Measurements from ENCODE around the gene FGFBP3. TPM values are rescaled to one million over a fixed set of nuclear protein-coding genes. Genes with fewer than 3 reads are reported as not detected.

FGFBP3 gene, protein sequence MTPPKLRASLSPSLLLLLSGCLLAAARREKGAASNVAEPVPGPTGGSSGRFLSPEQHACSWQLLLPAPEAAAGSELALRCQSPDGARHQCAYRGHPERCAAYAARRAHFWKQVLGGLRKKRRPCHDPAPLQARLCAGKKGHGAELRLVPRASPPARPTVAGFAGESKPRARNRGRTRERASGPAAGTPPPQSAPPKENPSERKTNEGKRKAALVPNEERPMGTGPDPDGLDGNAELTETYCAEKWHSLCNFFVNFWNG
- polyA plus RNA-seq (2012; ENCODE audit: low read depth, missing spikeins): 0.23 TPM

DNA sequence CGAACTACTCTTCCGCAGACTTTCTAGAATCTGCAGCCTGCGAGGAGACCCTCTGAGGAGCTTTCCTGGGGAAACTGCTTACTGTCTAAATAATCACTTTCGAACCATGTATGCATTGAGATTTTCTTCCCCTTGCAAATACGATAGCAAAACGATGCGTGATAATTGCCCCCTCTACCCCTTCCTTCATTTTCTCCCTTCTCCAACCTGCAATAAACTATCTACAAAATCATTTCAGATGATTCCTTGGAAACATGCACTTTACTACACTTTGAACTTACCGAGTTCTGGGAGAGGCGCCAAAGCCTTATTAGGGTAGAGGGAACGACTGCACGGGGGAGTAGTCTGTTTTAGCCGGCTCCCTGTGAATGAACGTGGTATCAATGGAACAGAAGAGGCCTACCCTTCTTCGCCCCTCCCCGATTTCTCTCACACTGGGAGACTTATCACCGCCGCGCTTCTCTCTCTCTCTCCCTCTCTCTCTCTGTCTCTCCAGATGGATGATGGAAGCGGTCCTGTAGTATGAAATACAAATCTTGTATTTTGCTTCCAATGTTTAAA is at the start of gene FGFBP3:
FGFBP3 (minus strand) TSS at position 370 of the 561 bp plus-strand sequence. CDS start 517 bp downstream, outside the sequence.
- TF ChIP-seq PAX5 (IDR thresholded peaks at IDR 0.05; ENCODE audit: insufficient read depth, low read length, severe bottlenecking) (no peak), POLR2A (IDR thresholded peaks at IDR 0.05; ENCODE audit: low read depth, low read length) (no peak), POU2F2 (IDR thresholded peaks at IDR 0.05; ENCODE audit: low read depth, low read length) (no peak), POLR2AphosphoS5 (IDR thresholded peaks at IDR 0.05; ENCODE audit: low read depth, low read length) (no peak), SPI1 (IDR thresholded peaks at IDR 0.05; ENCODE audit: low read depth, low read length) (no peak), TAF1 (IDR thresholded peaks at IDR 0.05; ENCODE audit: low read depth, low read length) (no peak)
- DNase-seq (ENCODE audit: insufficient read length, low spot score) (no peak), FAIRE-seq (no peak)

DNA sequence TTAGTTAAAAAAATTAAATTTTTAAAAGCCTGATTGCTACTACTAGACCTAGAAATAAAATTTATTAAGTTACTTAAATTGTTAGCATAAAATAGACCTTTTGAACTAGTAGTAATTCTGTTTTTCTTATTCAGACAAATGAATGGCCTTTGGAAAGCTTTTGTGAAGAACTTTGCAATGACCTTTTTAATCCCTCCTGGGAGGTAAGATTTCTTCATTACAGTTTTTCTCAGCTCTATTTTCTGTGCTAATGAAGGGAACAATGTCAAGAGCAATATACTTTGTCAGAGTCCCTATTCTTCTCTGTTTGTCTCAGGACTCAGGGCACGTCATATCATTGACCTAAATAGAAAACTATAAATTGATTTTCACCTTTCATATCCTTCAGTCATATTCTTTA is 47.8 kb upstream of the FGFBP3 start:
- FAIRE-seq (no peak), DNase-seq (ENCODE audit: insufficient read length, low spot score) (no peak)
- no peak for TF ChIP-seq POLR2AphosphoS5 (IDR thresholded peaks at IDR 0.05; ENCODE audit: low read depth, low read length)
- no peak for TF ChIP-seq SPI1 (IDR thresholded peaks at IDR 0.05; ENCODE audit: low read depth, low read length)
- TF ChIP-seq PAX5 (IDR thresholded peaks at IDR 0.05; ENCODE audit: insufficient read depth, low read length, severe bottlenecking): no peak
- TF ChIP-seq POU2F2 (IDR thresholded peaks at IDR 0.05; ENCODE audit: low read depth, low read length): no peak
- no peak for TF ChIP-seq POLR2A (IDR thresholded peaks at IDR 0.05; ENCODE audit: low read depth, low read length)
- TF ChIP-seq TAF1 (IDR thresholded peaks at IDR 0.05; ENCODE audit: low read depth, low read length): no peak

DNA sequence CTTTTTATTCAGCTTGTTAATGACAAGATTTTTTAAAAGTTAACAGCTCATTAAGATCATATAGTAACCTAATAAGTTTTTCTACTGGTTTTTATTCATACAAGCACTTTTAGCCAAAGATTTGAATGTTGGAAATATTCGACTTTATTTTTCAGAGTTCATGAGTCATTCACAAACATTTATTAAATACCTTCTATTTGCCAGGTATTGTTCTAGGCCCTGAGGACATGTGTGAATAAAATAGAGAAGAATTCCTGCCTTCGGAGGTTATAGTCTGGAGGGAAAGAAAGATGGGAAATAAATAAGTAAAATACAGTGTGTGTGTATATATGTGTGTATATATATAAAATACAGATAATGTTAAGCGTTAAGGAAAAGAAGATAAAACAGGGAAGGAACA is 45.8 kb upstream of the FGFBP3 start:
- TF ChIP-seq TAF1 (IDR thresholded peaks at IDR 0.05; ENCODE audit: low read depth, low read length): no peak
- no peak for TF ChIP-seq POU2F2 (IDR thresholded peaks at IDR 0.05; ENCODE audit: low read depth, low read length)
- no peak for TF ChIP-seq POLR2A (IDR thresholded peaks at IDR 0.05; ENCODE audit: low read depth, low read length)
- no peak for TF ChIP-seq POLR2AphosphoS5 (IDR thresholded peaks at IDR 0.05; ENCODE audit: low read depth, low read length)
- TF ChIP-seq SPI1 (IDR thresholded peaks at IDR 0.05; ENCODE audit: low read depth, low read length): no peak
- no peak for TF ChIP-seq PAX5 (IDR thresholded peaks at IDR 0.05; ENCODE audit: insufficient read depth, low read length, severe bottlenecking)
- FAIRE-seq (no peak), DNase-seq (ENCODE audit: insufficient read length, low spot score) (no peak)

DNA sequence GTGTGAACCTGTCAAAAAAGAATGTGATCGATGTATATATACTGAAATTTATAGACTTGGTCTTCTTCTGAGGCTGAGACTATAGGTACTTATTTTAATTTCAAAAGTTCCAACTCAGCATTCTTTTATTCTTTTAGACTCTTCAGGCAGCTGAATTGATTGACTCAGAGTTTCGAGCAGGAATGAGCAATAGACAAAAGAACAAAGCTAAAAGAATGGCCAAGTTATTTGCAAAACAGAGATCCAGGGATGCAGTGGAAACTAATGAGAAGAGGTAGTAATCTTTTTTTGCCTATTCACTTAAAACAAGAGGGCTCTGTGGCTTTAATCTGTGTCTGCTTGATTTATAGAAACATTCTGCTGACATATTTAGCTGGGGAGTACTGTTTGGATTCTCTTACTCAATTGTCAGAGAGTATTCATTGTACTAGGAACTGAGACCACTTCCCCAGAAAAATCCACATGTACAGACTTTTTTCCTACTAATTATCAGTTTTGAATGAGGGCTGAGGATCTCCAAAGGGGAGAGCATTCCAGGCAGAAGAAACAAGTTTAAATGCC is 44.4 kb upstream of the FGFBP3 start:
- no peak for FAIRE-seq
- DNase-seq (ENCODE audit: insufficient read length, low spot score): no peak
- TF ChIP-seq PAX5 (IDR thresholded peaks at IDR 0.05; ENCODE audit: insufficient read depth, low read length, severe bottlenecking) (no peak), SPI1 (IDR thresholded peaks at IDR 0.05; ENCODE audit: low read depth, low read length) (no peak), POU2F2 (IDR thresholded peaks at IDR 0.05; ENCODE audit: low read depth, low read length) (no peak), TAF1 (IDR thresholded peaks at IDR 0.05; ENCODE audit: low read depth, low read length) (no peak), POLR2AphosphoS5 (IDR thresholded peaks at IDR 0.05; ENCODE audit: low read depth, low read length) (no peak), POLR2A (IDR thresholded peaks at IDR 0.05; ENCODE audit: low read depth, low read length) (no peak)

DNA sequence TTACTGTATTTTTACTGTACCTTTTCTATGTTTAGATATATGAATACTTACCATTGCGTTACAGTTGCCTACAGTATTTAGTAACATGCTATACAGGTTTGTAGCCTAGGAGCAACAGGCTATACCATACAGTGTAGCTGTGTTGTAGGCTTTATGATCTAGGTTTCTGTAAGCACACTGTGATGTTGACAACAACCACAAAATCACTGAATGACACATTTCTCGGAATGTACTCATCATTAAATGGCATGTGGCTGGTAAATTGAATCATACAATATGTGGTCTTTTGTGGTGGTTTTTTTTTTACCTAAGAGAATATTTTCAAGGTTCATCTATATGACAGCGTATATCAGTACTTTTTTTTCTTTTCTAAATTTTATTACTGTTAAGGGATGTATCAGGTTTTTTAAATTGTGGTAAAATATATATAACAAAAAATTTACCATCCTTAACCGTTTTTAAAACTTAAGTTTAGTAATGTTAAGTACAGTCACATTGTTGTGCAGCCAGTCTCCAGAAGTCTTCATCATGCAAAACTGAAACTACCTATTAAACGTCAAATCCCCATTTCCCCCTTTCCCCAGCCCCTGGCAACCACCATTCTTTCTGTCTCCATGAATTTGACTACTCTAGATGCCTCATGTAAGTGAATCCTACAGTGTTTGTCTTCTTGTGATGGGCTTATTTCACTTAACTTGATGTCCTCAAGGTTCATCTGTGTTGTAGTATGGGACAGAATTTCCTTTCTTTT is 35.8 kb upstream of the FGFBP3 start:
- TF ChIP-seq PAX5 (IDR thresholded peaks at IDR 0.05; ENCODE audit: insufficient read depth, low read length, severe bottlenecking) (no peak), SPI1 (IDR thresholded peaks at IDR 0.05; ENCODE audit: low read depth, low read length) (no peak), TAF1 (IDR thresholded peaks at IDR 0.05; ENCODE audit: low read depth, low read length) (no peak), POU2F2 (IDR thresholded peaks at IDR 0.05; ENCODE audit: low read depth, low read length) (no peak), POLR2AphosphoS5 (IDR thresholded peaks at IDR 0.05; ENCODE audit: low read depth, low read length) (no peak), POLR2A (IDR thresholded peaks at IDR 0.05; ENCODE audit: low read depth, low read length) (no peak)
- DNase-seq (ENCODE audit: insufficient read length, low spot score): no peak
- FAIRE-seq: peak; percentile 33

DNA sequence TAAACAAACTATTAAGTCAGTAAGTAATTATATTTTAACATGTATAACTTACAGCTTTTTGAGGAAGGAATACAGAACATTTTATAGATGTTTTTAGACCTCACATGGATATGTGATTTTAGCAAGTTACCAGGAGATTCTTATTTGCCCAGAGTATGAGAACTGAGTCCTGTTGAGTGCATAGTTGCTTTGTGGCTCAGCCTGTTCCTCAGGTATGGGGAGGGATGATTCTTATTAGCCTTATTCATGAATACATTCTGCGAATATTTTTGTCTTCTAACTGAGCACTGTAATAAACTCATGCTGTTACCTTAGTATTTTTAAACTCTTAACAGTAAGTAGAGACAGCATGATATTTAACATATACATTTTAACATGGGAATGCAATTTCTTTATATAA is 32.1 kb upstream of the FGFBP3 start:
- no peak for TF ChIP-seq PAX5 (IDR thresholded peaks at IDR 0.05; ENCODE audit: insufficient read depth, low read length, severe bottlenecking)
- TF ChIP-seq POLR2A (IDR thresholded peaks at IDR 0.05; ENCODE audit: low read depth, low read length): no peak
- TF ChIP-seq TAF1 (IDR thresholded peaks at IDR 0.05; ENCODE audit: low read depth, low read length): no peak
- FAIRE-seq (no peak), DNase-seq (ENCODE audit: insufficient read length, low spot score) (no peak)

DNA sequence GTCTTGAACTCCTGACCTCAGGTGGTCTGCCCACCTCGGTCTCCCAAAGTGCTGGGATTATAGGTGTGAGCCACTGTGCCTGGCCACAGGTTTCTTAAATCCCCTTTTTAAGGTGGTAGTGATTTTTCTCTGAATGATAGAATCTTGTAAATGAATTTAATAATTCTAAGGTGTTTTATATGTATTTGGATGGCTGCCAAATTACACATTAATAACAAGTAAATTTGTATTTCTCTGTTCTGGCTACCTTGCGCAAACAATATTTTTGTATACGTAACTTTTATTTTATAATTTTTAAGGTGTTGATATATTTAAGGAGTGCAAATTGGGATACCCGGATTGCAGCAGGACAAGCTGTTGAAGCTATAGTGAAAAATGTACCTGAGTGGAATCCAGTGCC is 30.4 kb upstream of the FGFBP3 start:
- TF ChIP-seq TAF1 (IDR thresholded peaks at IDR 0.05; ENCODE audit: low read depth, low read length) (no peak), POLR2A (IDR thresholded peaks at IDR 0.05; ENCODE audit: low read depth, low read length) (no peak), SPI1 (IDR thresholded peaks at IDR 0.05; ENCODE audit: low read depth, low read length) (no peak), PAX5 (IDR thresholded peaks at IDR 0.05; ENCODE audit: insufficient read depth, low read length, severe bottlenecking) (no peak), POU2F2 (IDR thresholded peaks at IDR 0.05; ENCODE audit: low read depth, low read length) (no peak), POLR2AphosphoS5 (IDR thresholded peaks at IDR 0.05; ENCODE audit: low read depth, low read length) (no peak)
- FAIRE-seq (no peak), DNase-seq (ENCODE audit: insufficient read length, low spot score) (no peak)

DNA sequence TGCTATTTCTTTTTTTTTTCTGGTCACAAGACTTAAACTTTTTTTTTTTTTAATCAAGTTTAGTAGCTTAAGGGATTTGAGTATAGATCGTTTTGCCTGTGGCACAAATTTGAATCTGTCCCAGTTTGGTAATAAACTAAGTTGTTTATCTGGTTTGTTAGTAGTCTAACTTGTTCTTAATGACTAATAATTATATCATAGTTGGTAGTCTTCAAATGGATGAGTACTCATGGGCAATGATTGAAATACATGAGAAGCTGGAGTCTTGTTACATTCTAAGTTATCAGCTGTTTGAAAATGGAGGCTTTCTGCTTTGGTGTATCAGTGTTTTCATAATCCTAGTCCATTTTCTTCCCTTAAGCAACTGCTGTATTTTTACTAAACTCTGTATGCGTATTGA is 26.6 kb upstream of the FGFBP3 start:
- FAIRE-seq (no peak), DNase-seq (ENCODE audit: insufficient read length, low spot score) (no peak)
- TF ChIP-seq POLR2A (IDR thresholded peaks at IDR 0.05; ENCODE audit: low read depth, low read length) (no peak), POLR2AphosphoS5 (IDR thresholded peaks at IDR 0.05; ENCODE audit: low read depth, low read length) (no peak), PAX5 (IDR thresholded peaks at IDR 0.05; ENCODE audit: insufficient read depth, low read length, severe bottlenecking) (no peak), TAF1 (IDR thresholded peaks at IDR 0.05; ENCODE audit: low read depth, low read length) (no peak), POU2F2 (IDR thresholded peaks at IDR 0.05; ENCODE audit: low read depth, low read length) (no peak), SPI1 (IDR thresholded peaks at IDR 0.05; ENCODE audit: low read depth, low read length) (no peak)

DNA sequence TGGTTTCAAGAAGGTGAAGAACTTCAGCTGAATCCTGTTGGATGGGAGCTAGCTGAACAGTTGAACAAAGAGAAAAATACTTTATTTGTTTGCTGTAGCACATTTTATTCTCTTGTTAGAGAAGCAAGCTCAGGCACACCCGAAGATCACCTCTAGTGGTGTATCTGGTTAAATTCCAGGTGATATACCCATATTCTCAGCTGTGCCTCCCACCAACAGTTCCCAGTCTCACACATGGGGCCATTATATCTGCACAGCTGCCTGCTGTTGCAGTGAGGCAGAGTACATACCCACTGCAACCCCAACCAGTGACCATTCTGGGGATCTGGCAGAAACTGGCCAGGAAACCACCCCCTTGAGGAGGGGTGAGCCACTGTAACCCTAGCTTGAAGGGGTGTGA is 23.5 kb upstream of the FGFBP3 start:
- no peak for DNase-seq (ENCODE audit: insufficient read length, low spot score)
- TF ChIP-seq PAX5 (IDR thresholded peaks at IDR 0.05; ENCODE audit: insufficient read depth, low read length, severe bottlenecking) (no peak), SPI1 (IDR thresholded peaks at IDR 0.05; ENCODE audit: low read depth, low read length) (no peak), POLR2A (IDR thresholded peaks at IDR 0.05; ENCODE audit: low read depth, low read length) (no peak), POLR2AphosphoS5 (IDR thresholded peaks at IDR 0.05; ENCODE audit: low read depth, low read length) (no peak), POU2F2 (IDR thresholded peaks at IDR 0.05; ENCODE audit: low read depth, low read length) (no peak), TAF1 (IDR thresholded peaks at IDR 0.05; ENCODE audit: low read depth, low read length) (no peak)
- peak; percentile 40 for FAIRE-seq

Data from GM12891 (cell line).